ENCODE data around the gene TRIM66.

The TRIM66 gene

GRCh38 chr11:8605971-8606563, 76.4 kb downstream of the TRIM66 start:
- Histone ChIP-seq H3K4me1 (ENCODE audit: control insufficient read depth, insufficient read depth, low read length) (no peaks in the 10 kb centered on the region), H3K9ac (ENCODE audit: low read depth, low read length) (no peak overlapping the region), H3K4me3 (ENCODE audit: low read depth, low read length) (no peak overlapping the region), H3K36me3 (ENCODE audit: control insufficient read depth, insufficient read depth, low read length) (no peaks in the 10 kb centered on the region), H3K27ac (ENCODE audit: low read depth, low read length) (no peak overlapping the region), H3K9me3 (ENCODE audit: control insufficient read depth, insufficient read depth, low read length) (no peaks in the 10 kb centered on the region), H3K27me3 (ENCODE audit: control insufficient read depth, insufficient read depth, low read length) (no peaks in the 10 kb centered on the region)

GRCh38 chr11:8604078-8604723, 78.3 kb downstream of the TRIM66 start:
- Histone ChIP-seq H3K27me3 (ENCODE audit: control insufficient read depth, insufficient read depth, low read length) (no peaks in the 10 kb centered on the region), H3K9me3 (ENCODE audit: control insufficient read depth, insufficient read depth, low read length) (no peaks in the 10 kb centered on the region), H3K9ac (ENCODE audit: low read depth, low read length) (no peak overlapping the region), H3K36me3 (ENCODE audit: control insufficient read depth, insufficient read depth, low read length) (no peaks in the 10 kb centered on the region), H3K27ac (ENCODE audit: low read depth, low read length) (no peak overlapping the region), H3K4me1 (ENCODE audit: control insufficient read depth, insufficient read depth, low read length) (no peaks in the 10 kb centered on the region), H3K4me3 (ENCODE audit: low read depth, low read length) (no peak overlapping the region)

- Histone ChIP-seq H3K4me3 (ENCODE audit: low read depth, low read length) (no peak overlapping the region), H3K9ac (ENCODE audit: low read depth, low read length) (no peak overlapping the region), H3K4me1 (ENCODE audit: control insufficient read depth, insufficient read depth, low read length) (no peaks in the 10 kb centered on the region), H3K9me3 (ENCODE audit: control insufficient read depth, insufficient read depth, low read length) (no peaks in the 10 kb centered on the region), H3K27ac (ENCODE audit: low read depth, low read length) (no peak overlapping the region), H3K36me3 (ENCODE audit: control insufficient read depth, insufficient read depth, low read length) (no peaks in the 10 kb centered on the region), H3K27me3 (ENCODE audit: control insufficient read depth, insufficient read depth, low read length) (no peaks in the 10 kb centered on the region)
These were observed 78.8 kb downstream of the TRIM66 start for GRCh38 chr11:8603696-8604077.

- Histone ChIP-seq H3K4me1 (ENCODE audit: control insufficient read depth, insufficient read depth, low read length) (peaks cover 1% of the 10 kb centered on the region; the same call in 1 of the 2 replicates), H3K4me3 (ENCODE audit: low read depth, low read length) (no peak overlapping the region), H3K9ac (ENCODE audit: low read depth, low read length) (no peak overlapping the region), H3K36me3 (ENCODE audit: control insufficient read depth, insufficient read depth, low read length) (no peaks in the 10 kb centered on the region), H3K27ac (ENCODE audit: low read depth, low read length) (no peak overlapping the region), H3K27me3 (ENCODE audit: control insufficient read depth, insufficient read depth, low read length) (no peaks in the 10 kb centered on the region), H3K9me3 (ENCODE audit: control insufficient read depth, insufficient read depth, low read length) (no peaks in the 10 kb centered on the region)
These were observed 80.9 kb downstream of the TRIM66 start for GRCh38 chr11:8601376-8602133.

- no peaks in the 10 kb centered on the region for H3K27me3 ChIP-seq (ENCODE audit: control insufficient read depth, insufficient read depth, low read length)
- no peaks in the 10 kb centered on the region for H3K9me3 ChIP-seq (ENCODE audit: control insufficient read depth, insufficient read depth, low read length)
- no peak overlapping the region for H3K4me3 ChIP-seq (ENCODE audit: low read depth, low read length)
- H3K36me3 ChIP-seq (ENCODE audit: control insufficient read depth, insufficient read depth, low read length): no peaks in the 10 kb centered on the region
- H3K4me1 ChIP-seq (ENCODE audit: control insufficient read depth, insufficient read depth, low read length): peaks cover 12% of the 10 kb centered on the region
- H3K27ac ChIP-seq (ENCODE audit: low read depth, low read length): no peak overlapping the region
- H3K9ac ChIP-seq (ENCODE audit: low read depth, low read length): no peak overlapping the region
These were observed 84.0 kb downstream of the TRIM66 start for GRCh38 chr11:8598506-8598905.

- no peak overlapping the region for H3K4me3 ChIP-seq (ENCODE audit: low read depth, low read length)
- H3K27ac ChIP-seq (ENCODE audit: low read depth, low read length): no peak overlapping the region
- H3K4me1 ChIP-seq (ENCODE audit: control insufficient read depth, insufficient read depth, low read length): peaks cover 12% of the 10 kb centered on the region
- no peaks in the 10 kb centered on the region for H3K36me3 ChIP-seq (ENCODE audit: control insufficient read depth, insufficient read depth, low read length)
- H3K9ac ChIP-seq (ENCODE audit: low read depth, low read length): no peak overlapping the region
- no peaks in the 10 kb centered on the region for H3K27me3 ChIP-seq (ENCODE audit: control insufficient read depth, insufficient read depth, low read length)
- no peaks in the 10 kb centered on the region for H3K9me3 ChIP-seq (ENCODE audit: control insufficient read depth, insufficient read depth, low read length)
These were observed 85.3 kb downstream of the TRIM66 start for GRCh38 chr11:8597182-8597581.

GRCh38 chr11:8596504-8597046, 85.9 kb downstream of the TRIM66 start:
- peaks cover 12% of the 10 kb centered on the region for H3K4me1 ChIP-seq (ENCODE audit: control insufficient read depth, insufficient read depth, low read length)
- no peak overlapping the region for H3K9ac ChIP-seq (ENCODE audit: low read depth, low read length)
- no peak overlapping the region for H3K27ac ChIP-seq (ENCODE audit: low read depth, low read length)
- H3K36me3 ChIP-seq (ENCODE audit: control insufficient read depth, insufficient read depth, low read length): no peaks in the 10 kb centered on the region
- no peak overlapping the region for H3K4me3 ChIP-seq (ENCODE audit: low read depth, low read length)
- no peaks in the 10 kb centered on the region for H3K27me3 ChIP-seq (ENCODE audit: control insufficient read depth, insufficient read depth, low read length)
- no peaks in the 10 kb centered on the region for H3K9me3 ChIP-seq (ENCODE audit: control insufficient read depth, insufficient read depth, low read length)

GRCh38 chr11:8593935-8594909, 88.2 kb downstream of the TRIM66 start, which contains the start of gene STK33:
STK33 (minus strand) TSS chr11:8594228; CDS start chr11:8474905, 119,323 bp downstream.
- H3K27me3 ChIP-seq (ENCODE audit: control insufficient read depth, insufficient read depth, low read length): no peaks in the 10 kb centered on the region
- no peaks in the 10 kb centered on the region for H3K9me3 ChIP-seq (ENCODE audit: control insufficient read depth, insufficient read depth, low read length)
- H3K4me1 ChIP-seq (ENCODE audit: control insufficient read depth, insufficient read depth, low read length): peaks cover 12% of the 10 kb centered on the region
- H3K36me3 ChIP-seq (ENCODE audit: control insufficient read depth, insufficient read depth, low read length): no peaks in the 10 kb centered on the region
- peak within 1 kb of the TSS; percentile 76 for H3K9ac ChIP-seq (ENCODE audit: low read depth, low read length)
- peak within 1 kb of the TSS; percentile 16 for H3K27ac ChIP-seq (ENCODE audit: low read depth, low read length)
- peak within 1 kb of the TSS; percentile 91 for H3K4me3 ChIP-seq (ENCODE audit: low read depth, low read length)

GRCh38 chr11:8593455-8593854, 89.0 kb downstream of the TRIM66 start:
- peak overlapping the region; percentile 76; the same call in 1 of the 2 replicates for H3K9ac ChIP-seq (ENCODE audit: low read depth, low read length)
- no peaks in the 10 kb centered on the region for H3K9me3 ChIP-seq (ENCODE audit: control insufficient read depth, insufficient read depth, low read length)
- H3K4me3 ChIP-seq (ENCODE audit: low read depth, low read length): peak overlapping the region; percentile 91
- H3K27ac ChIP-seq (ENCODE audit: low read depth, low read length): no peak overlapping the region
- H3K27me3 ChIP-seq (ENCODE audit: control insufficient read depth, insufficient read depth, low read length): no peaks in the 10 kb centered on the region
- H3K36me3 ChIP-seq (ENCODE audit: control insufficient read depth, insufficient read depth, low read length): no peaks in the 10 kb centered on the region
- H3K4me1 ChIP-seq (ENCODE audit: control insufficient read depth, insufficient read depth, low read length): peaks cover 12% of the 10 kb centered on the region

- no peak overlapping the region for H3K9ac ChIP-seq (ENCODE audit: low read depth, low read length)
- H3K4me3 ChIP-seq (ENCODE audit: low read depth, low read length): no peak overlapping the region
- H3K27ac ChIP-seq (ENCODE audit: low read depth, low read length): no peak overlapping the region
- H3K36me3 ChIP-seq (ENCODE audit: control insufficient read depth, insufficient read depth, low read length): no peaks in the 10 kb centered on the region
- no peaks in the 10 kb centered on the region for H3K9me3 ChIP-seq (ENCODE audit: control insufficient read depth, insufficient read depth, low read length)
- H3K27me3 ChIP-seq (ENCODE audit: control insufficient read depth, insufficient read depth, low read length): no peaks in the 10 kb centered on the region
- H3K4me1 ChIP-seq (ENCODE audit: control insufficient read depth, insufficient read depth, low read length): peaks cover 4% of the 10 kb centered on the region; the same call in 1 of the 2 replicates
These were observed 94.5 kb downstream of the TRIM66 start for GRCh38 chr11:8587915-8588314.

Data from HUES48 (cell line).